DMS79 (cell line): ENCODE data around the gene CAPN9.

Experiments
- DNase-seq: peaks from one replicate; lab custom pipeline; 2025; lab: John Stamatoyannopoulos, UW

Gene CAPN9

DNA sequence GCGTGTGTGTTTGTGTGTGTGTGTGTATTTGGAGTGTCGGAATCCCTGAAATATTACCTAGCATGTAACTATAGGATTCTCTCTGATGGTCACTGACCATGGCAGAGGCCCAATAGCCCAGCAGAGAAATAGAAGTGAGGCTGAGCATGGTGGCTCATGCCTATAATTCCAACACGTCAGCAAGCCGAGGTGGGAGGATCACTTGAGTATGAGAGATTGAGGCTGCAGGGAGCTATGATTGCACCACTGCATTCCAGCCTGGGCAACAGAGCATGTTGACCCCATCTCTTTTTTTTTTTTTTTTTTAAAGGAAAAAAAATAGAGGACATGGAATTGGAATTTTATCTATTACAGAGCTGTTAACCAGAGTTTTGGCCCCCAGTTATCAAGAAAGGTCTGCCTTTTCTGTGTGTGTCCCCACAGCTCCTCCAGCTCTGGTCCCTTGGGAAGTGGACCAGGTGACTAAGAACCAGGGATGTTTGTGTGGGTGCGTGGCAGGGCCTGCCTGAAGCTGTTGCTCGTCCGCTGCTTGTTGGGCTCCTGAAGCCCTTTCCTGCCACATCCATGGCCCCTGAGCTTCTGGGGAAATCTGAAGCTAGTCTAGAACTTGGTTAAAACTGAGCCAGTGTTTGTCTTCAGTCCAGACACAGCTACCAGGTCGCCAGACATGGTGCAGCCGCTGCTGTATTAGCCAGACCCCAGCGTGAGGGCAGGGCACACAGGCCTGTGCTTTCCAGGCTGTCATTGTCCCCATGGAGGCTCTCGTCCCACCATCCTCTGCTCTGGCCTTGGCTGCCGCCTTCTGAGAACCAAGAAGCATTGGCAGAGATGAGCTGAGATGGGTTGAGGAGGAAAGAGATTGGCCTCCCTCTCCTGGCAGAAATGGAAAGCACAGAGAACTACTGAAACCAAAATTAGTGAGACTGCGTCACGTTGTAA is 25.5 kb downstream of the CAPN9 start:
- no peak for DNase-seq

DNA sequence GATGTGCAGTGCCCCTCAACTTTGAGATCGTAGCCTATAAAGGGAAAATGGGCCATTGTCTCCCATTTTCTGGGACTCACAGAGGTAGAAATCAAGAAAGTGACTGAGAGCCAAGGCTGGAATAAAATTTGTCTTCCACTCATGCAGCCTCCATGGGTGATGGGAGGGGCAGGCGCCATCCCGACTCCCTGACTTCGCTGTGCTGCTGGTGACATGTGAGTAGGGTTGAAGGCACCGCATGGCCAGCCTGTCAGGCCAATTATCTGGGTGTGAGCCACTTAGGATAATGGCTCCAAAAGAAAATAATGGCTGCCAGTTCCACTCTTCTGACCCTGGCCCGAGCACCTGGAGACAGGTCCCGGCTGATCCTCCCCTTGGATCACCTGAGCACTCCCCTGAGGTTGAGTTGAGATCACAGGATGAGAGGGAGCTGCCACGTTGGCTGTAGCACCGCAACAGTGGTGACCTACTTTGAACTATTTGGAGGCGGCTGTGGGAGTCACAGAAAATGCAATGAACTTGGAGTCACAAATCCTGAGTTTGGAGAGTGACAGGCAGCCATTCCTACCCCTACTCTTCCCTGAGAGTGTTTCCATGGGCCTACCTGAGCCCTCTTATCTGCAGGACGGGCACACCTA is 26.3 kb downstream of the CAPN9 start:
- no peak for DNase-seq

DNA sequence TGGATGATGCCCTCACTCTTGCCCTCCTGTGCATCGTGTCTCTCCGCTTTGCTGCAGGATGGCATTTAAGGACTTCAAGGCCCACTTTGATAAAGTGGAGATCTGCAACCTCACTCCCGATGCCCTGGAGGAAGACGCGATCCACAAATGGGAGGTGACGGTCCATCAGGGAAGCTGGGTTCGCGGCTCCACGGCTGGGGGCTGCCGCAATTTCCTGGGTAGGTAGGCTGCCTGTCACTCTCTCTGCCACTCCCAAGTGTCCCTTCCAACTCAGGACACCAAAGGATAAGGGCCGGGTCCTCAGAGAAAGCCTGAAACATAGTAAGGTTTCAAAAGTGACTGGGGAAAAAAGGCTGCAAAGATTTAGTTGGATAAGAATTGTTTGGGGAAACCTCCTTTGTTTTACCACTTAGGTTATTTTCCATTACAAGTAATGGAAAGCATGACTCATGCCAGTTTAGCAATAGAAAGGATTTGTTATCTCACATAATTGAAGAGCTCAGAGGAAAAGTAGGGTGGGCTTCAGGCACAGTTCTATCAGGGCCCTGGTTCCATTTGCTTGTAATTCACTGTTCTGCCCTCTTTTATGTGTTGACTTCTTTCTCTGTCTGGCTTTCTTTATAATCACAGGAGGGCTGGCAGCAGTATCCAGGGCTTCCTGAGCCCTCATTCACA is 31.9 kb downstream of the CAPN9 start:
- no peak for DNase-seq

DNA sequence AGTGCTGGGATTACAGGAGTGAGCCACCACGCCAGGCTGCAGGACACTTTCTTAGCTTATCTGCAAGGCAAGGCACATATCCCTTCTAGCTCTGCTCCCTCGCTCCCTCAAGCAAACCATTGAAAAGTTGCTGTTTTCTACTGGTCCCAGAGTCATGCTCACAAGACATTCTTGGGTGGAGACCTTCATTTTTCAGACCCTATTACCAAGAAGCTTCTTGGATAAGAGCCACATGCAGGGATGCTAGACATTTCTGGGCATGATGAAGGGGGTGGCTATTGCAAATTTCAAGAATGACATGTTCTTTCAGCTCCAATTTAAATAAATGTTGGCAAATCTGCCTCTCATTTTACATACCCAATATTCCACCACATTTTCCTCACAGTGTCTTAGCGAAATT is 33.9 kb downstream of the CAPN9 start:
- no peak for DNase-seq

DNA sequence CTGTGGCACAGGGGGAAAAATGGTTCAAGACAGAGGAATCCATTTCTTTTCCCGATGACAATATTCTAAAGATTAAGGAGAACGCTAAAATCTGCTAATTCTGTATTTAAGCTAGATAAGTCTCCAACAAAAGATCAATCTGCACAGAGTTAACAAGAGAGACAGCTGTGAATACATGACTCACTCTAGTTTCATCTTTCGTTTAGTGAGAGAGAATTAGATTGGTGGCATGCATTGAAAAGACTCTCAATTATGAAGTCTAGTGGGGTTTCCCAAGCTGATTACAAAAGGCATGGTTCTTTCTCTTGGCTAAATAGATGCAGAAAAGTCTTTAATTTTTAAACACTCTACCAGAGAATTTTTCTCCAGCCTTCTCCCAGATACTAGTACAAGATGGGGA is 34.4 kb downstream of the CAPN9 start:
- DNase-seq = no peak

DNA sequence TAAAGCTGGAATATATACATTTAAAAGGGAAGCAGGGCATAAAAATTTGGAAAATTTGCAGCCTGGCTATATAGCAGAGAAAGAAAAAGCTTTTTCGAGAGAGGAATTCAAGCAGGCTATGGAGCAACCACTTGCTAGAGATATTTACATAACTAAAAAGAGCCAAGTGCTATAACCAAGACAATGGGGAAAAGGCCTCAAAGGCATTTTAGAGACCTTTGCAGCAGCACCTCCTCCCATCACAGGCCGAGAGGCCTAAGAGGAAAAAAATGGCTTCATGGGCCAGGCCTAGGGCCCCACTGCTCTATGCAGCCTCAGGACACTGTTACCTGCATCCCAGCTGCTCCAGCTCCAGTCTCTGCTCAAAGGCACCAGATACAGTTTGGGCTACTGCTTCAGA is 37.0 kb downstream of the CAPN9 start:
- no peak for DNase-seq

DNA sequence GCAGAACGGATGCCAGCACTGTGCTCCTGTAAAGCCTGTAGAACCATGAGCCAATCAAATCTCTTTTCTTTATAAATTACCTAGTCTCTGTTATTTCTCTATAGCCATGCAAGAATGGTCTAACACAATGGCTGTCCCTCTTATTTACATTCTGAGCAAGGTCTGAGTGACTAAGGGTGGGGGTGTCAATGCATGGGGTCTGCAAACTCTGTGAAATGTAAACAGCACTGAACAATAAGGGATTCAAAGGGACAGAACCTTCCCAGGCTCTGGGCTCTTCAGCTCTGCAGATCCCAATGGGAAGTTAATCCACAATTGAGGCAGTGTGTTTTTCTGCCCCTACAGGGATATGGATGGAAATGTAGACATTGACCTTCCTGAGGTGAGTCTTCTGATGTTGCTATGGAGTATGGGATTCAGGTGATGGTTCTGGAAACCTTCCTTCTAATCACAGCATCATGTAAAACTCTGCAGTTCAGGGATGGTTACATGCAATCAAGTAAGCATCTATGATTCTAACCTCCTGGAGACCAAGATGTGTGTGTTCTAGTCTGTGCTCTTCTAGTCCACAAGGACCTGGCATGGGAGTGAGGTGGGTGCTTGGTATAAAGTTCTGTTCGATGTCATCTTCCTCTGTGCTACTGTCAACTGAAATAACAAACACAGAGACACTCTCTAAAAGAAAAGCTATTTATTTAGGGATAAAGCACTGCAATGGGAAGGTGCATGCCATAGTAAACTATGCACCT is 38.6 kb downstream of the CAPN9 start:
- no peak for DNase-seq

DNA sequence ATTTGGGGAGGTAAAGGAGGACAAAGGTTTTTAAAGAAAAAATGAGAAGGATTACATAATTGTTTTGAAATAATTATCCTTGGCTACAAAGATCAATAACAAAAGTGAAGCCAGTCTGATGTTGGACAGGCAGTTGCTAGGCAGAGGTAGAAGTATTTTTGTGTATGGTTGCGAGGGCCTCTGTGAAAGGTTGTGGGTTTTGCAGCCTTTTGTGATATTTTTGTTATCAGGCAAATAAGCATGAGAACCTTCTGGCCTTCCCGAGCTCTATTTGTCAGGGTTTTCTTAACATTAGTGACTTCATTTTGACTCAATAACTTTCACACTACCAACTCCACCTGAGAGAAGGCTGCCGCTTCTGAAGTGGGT is 39.2 kb downstream of the CAPN9 start:
- no peak for DNase-seq

DNA sequence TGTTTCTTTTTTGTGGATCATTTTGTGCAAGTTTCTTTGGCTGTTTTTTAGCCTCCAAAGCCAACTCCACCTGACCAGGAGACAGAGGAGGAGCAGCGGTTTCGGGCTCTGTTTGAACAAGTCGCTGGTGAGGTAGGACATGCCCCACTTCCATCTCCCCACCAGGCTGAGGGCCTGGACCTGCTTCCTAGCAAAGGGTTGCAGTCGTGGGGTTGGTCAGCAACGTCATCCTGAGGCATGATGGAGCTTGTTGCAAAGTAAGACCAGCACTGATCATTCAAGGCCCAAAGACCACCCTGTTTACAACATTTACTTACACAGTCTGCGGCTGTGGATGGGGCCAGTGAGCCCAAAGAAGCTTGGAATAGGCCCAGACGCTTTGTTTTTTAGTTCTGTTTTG is 40.3 kb downstream of the CAPN9 start:
- no peak for DNase-seq

DNA sequence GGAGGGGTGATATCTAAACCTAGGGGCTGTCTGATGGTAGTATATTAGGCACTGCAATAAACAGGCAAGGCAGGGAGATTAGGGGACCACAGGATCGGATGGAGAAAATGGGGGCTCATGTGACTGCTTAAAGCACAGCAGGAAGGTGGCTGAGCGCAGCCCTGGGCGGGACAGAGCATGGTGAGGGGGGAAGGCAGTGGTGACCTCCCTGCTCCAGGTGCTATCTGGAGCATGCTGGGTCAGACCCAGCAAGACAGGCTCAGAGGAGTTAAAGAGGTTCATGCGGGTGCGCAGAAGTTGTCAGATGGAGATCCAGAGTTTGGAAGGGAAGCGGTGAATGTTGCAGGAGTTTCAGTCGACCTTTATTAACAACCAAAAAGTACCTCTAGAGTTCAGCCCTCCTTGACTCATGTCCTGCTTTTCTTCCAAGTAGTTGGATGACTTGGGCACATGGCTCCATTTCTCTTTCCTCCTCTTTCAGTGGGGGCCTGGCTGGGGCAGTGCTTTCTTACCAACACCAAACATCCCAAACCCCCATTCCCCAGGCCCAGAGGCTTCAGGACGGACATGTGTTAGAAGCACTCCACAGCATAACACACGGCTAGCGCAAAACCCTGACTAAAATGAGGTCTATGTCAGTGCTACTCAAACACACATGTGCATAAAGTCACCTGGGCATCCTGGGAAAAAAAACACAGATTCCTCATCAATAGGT is 41.5 kb downstream of the CAPN9 start:
- no peak for DNase-seq

DNA sequence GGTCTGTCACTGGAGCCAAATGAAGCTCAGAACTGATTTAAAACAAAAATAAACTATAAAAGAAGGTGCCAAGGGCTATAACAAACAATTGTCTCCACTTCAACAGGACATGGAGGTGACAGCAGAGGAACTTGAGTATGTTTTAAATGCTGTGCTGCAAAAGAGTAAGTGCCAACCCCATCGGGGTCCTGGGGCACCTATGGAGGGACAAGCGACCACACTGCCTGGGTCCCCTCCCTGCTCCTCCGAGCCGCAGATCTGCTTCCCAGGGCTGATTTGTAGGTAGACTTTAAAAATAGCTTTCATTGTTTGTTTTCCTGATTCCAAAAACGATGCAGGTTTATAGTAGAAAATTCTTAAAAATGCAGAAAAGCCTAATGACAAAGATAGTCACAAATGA is 42.8 kb downstream of the CAPN9 start:
- DNase-seq = no peak

DNA sequence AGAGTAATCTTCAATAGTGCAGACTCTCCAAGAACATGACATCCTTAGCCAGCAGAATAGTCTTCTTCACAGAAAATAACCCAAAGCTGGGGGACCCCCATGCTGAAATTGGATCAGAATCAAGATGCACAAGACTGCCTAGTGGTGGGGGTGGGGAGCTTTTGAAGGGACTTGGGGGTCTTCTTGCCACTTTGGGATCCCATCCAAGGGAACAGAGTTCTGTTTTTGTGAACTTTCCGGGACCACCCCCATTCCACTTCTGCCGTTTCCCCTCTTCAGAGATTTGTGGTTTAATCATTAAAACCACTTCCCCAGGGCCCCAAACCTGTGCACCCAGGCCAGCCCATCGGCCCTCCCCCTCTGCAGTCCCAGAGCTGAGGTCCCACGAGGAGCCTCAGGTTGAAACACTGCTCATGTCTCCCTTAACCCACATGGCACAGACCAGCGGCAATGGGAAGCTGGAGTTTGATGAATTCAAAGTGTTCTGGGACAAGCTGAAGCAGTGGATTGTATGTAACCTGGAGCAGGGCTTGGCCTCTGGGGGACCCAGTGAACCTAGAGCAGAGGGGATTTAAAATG is 44.9 kb downstream of the CAPN9 start:
- DNase-seq = no peak

DNA sequence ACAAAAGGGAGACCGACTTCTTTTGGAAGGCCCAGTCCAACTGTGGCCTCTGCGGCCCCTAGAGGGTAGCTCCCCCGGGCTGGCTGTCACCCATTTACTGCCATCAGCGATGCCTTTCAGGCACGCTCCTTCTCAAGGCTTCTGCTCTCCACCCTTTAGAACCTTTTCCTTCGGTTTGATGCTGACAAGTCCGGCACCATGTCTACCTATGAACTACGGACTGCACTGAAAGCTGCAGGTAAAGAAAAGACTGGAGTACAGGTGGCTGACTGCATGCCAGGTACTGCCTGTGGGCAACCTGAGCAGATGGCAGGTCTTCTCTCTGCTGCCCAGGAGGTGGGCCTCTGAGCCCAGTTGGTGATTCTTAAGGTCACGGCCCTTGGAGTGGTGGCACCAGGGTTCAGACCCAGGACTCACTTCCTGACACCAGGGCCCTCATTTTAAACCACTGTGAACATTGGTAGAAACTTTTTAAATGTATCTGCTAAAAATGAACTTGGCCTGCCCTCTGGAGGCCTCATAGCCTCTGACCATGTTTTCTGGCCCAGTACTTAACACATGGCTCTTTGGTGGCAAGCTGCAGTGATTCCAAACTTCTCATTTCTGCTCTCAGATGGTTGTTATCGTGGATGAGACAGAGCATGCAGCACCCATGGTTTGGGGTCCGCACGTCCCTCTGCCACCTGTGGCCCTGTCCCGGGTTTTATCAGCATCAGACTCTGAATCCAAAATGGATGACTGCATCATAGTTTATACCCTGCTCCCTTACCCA is 45.7 kb downstream of the CAPN9 start:
- no peak for DNase-seq

DNA sequence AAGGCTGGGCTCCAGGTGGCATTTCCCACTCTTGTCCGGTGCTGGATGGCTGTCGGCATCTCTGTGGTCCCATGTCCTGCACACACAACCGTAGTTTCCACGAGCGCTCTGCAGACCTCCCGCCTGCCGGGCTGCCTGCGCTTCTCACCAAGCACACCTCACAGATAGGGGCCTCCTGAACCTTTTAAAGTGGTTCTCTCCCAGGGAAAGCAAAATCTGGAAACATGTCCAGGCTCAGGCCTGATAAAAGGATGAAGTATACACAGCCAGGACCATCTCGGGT is 46.2 kb downstream of the CAPN9 start:
- DNase-seq = no peak

DNA sequence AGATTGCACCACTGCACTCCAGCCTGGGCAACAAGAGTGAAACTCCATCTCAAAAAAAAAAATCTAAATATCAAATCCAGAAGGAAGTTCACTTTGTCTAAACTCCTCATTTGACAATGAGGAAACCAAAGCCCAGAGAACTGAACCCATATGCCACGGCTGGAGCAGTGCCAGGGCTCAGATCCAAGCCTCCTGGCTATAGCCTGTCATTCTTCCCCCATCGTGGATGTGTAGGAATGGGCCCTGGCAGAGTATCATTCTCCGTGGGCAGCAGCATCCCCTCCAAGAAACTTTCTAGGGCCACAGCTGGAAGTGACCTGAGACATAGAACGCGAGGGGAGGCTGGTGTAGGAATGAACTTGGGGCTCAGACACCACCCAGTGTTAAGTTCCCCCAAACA is 47.2 kb downstream of the CAPN9 start:
- no peak for DNase-seq

DNA sequence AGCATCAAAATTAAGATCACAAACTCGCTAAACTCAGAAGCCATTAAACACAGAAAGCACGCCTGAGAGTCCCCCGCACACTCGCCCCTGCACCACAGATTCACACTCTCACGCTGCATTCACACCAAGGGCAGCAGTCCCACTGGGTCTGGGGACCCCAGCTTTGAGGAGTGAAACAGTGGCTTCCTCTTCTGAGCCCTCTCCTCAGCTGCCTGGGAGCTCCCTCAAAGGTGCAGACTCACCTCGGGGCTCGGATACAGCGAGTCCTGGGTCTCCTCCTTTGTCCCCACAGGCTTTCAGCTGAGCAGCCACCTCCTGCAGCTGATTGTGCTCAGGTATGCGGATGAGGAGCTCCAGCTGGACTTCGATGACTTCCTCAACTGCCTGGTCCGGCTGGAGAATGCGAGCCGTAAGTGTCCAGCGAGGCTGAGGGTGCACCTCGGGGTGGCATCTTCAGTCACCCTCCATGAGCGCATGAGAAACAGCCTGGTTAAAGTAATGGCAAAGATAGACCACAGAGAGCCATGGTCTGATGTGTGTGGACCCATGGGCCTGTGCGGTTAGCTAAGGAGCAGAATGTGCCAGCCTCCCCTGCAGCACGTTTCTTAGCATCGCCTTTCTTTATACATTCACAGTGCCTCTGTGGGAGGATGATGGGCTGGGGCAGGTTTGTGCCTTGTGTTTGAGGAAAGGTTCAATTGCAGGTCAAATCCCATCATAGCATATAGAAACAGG is 47.9 kb downstream of the CAPN9 start:
- DNase-seq = no peak

DNA sequence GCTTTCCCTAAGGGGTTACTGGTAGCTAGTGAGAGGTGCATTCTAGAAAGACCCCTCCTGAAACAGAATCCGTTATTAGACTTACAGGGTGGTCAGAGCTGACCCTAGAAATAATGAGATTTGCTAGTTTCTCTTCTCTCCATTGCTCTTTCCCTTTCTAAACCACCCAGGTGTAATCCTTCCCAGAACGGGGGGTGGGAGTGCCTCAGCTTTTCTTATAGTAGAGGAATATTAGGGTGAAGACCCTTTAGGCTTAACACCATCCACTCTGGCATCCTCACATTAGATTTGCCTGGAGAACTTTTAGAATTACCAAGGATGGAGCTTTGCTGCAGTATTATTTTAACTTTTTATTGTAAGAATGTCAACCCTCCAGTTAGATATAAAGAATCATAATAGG is 49.4 kb downstream of the CAPN9 start:
- no peak for DNase-seq

DNA sequence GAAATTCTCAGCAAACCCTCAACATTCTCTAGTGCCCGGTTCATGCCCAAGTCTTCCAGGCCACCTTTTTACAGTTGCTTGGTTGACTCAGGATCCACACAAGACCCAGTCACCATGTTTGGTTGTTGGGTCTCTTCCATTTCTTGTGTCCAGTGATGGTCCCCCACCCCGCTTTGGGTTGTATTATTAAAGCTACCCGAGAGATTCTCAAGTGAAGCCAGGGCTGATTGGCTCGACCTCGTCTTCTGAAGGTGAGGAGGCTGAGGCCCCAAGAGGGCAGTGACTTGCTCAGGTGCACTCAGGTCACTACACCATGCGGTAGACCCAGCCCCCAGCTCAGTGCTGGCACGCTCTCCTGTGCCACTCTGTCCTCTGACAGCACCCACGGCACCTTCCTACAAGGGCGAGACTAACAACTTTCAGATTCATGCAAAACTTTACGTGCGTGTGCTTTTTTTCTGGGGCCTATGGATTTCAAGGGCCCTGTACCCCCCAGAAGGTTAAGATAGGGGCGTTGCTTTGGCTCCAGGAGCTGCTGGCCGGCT is 50.3 kb downstream of the CAPN9 start:
- DNase-seq = no peak

DNA sequence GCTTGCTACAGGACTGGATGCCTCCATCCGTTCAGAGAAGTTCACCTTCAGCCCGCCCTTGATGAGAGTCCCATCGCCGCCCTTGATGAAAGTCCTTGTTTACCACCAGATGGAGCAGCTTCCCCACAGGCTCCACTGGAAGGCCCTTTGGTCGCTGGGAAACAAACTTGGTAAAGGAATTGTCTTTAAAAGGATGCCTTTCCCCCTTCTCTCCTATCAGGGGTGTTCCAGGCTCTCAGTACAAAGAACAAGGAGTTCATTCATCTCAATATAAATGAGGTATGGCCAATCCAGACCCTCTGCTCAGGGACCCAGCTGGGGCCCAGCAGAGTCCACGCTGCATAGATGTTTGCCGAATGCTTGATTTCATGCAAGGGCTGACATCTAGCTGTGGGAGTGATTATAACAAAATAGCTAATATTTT is 50.8 kb downstream of the CAPN9 start:
- no peak for DNase-seq

DNA sequence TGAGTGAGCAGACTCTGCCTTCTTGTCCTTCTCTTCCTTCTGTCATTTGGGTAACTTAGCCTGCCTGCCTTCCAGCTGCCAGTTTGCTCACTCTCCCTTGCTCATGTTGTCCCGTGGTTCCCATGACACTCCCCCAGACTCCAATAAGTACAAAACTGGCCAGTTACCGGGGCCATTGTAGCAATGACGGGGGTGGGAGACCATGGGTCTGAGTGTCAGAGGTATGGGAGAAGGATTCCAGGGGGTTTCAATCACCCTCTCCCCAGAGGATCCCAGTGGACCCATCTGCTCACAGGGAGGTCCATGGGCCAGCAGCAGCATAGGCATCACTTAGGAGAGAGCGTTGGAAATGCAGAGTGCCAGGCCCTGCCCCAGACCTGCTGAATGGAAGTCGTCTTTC is 51.3 kb downstream of the CAPN9 start:
- DNase-seq = no peak
